Heart left ventricle (tissue), 16 donors: ENCODE results near the gene OR6A2. TPM values are rescaled to one million over a fixed set of nuclear protein-coding genes. Genes with fewer than 3 reads are reported as not detected.
"Not testable (repeated sequence)": the region's sequence is repeated elsewhere in the genome, so short reads cannot be mapped to it uniquely, and the experiment has no call there.

Experiments
- ATAC-seq, 4 donors: fragments of 200-7000 bp; cut with Tn5 transposase; one replicate each; pipeline ENCODE4 v1.9.1; 2020 to 2022; ENCODE audit warnings: moderate library complexity in 4 of 4, mild to moderate bottlenecking in 3 of 4, moderate number of reproducible peaks in 1 of 4
- DNase-seq, 5 donors: peaks; one replicate each; pipeline ENCODE4 v3.0.0-alpha.2; 2020
- H3K27ac ChIP-seq, 12 donors: fragments of 200-600 bp; sonication (generic) in 4 of 12; one replicate each; pipeline versions ENCODE4 v1.5.0 to v1.8.0; 2016 to 2022; ENCODE audit warnings: mild to moderate bottlenecking in 2 of 12
- H3K27me3 ChIP-seq, 9 donors: fragments of 200-600 bp; sonication (generic) in 2 of 9; one replicate each; pipeline versions ENCODE4 v1.5.1 to v1.8.0; 2016 to 2022; ENCODE audit warnings: mild to moderate bottlenecking in 3 of 9
- H3K36me3 ChIP-seq, 9 donors: fragments of 200-600 bp; sonication (generic) in 2 of 9; one replicate each; pipeline versions ENCODE4 v1.5.0 to v1.8.0; 2018 to 2022; ENCODE audit warnings: mild to moderate bottlenecking in 2 of 9
- H3K4me1 ChIP-seq, 12 donors: fragments of 200-600 bp; sonication (generic) in 4 of 12; one replicate each; pipeline versions ENCODE4 v1.5.0 to v1.8.0; 2016 to 2022; ENCODE audit warnings: mild to moderate bottlenecking in 3 of 12
- H3K4me3 ChIP-seq, 12 donors: fragments of 200-600 bp; sonication (generic) in 4 of 12; one replicate each; pipeline versions ENCODE4 v1.5.0 to v1.8.0; 2017 to 2022; ENCODE audit warnings: mild to moderate bottlenecking in 9 of 12, moderate library complexity in 4 of 12
- H3K9me3 ChIP-seq, 12 donors: fragments of 200-600 bp; sonication (generic) in 4 of 12; one replicate each; pipeline versions ENCODE4 v1.5.0 to v1.8.0; 2016 to 2022; ENCODE audit warnings: mild to moderate bottlenecking in 1 of 12
- POLR2A ChIP-seq, 2 donors: fragments of 450-650 bp; IDR thresholded peaks; one replicate each; pipeline ENCODE4 v1.6.1; 2017; ENCODE audit warnings: antibody characterized with exemption in 2 of 2, mild to moderate bottlenecking in 2 of 2, moderate library complexity in 2 of 2
- WGBS, 4 donors: extraction: QIAGEN DNeasy Blood & Tissue Kit in 2 of 4; methylation state at CpG; one replicate each; pipeline versions ENCODE4 v1.1.5 to v1.1.7; 2013 to 2018; 5-methylcytosine and 5-hydroxymethylcytosine counted together
- intact Hi-C, 10 donors: fragments of 100-400 bp; cut with DNase I; formaldehyde crosslinking; loops; one replicate each; pipeline versions ENCODE4 v1.11.1 to v1.14.2; 2022
- polyA plus RNA-seq, 2 donors: library from polyadenylated mRNA; stranded (reverse); fragments of 200-250 nt; gene quantifications; one replicate each; pipeline ENCODE4 v1.2.3, GENCODE V29; 2013
- total RNA-seq, 9 donors: library from RNA; depleted of rRNA in 2 of 9; stranded (reverse); fragments of >200 nt in 2 of 9; fragmentation: NEBNext Ultra II Directional in 3 of 9; extraction: Animal tissue kit (Norgen Biotek cat#: 25700) in 3 of 9; gene quantifications; one replicate each; pipeline versions ENCODE4 v1.1.0 to v1.2.4, GENCODE V29; 2016 to 2023
- TF ChIP-seq, protein P1 (sequence below), 12 donors: fragments of 200-600 bp; sonication (generic) in 4 of 12; IDR thresholded peaks; one replicate each; pipeline versions ENCODE4 v1.5.0 to v1.8.0; 2018 to 2022; ENCODE audit warnings: antibody characterized with exemption in 12 of 12, mild to moderate bottlenecking in 5 of 12
- donor health status: ischemic (EF 13 %, LVEDD 7.1; RV severe dilation, severe dysfunction).
- donor health status: healthy with polysubstance abuse.
- donor health status: DM: no; HTN: yes; CAD: no.
- donor health status: DM: no; HTN: no; CAD: no.
- donor health status: ischemic (EF 25% LVEDD 6.9; RV normal size, moderate dysfunction).
- donor health status: ischemic (EF 25% LVEDD 5.7; RV mildly dilated, moderate dysfunction).
- donor health status: healthy.
- donor health status: DM: yes; HTN: yes; CAD: no.
- donor health status: ischemic (EF 35%, LVEDD 5.7; RV mildly dilated, moderate dysfunction).
- donor health status: nonischemic (EF 11% LVEDD 7.7; RV severe dilation, severe dysfunction).
- donor health status: DM: yes; HTN: yes; CAD: no.
- donor health status: PGD.
- donor health status: ischemic (EF 29% LVEDD 5.4; RV normal size, mild dysfunction).
- donor health status: nonischemic (EF 23%, LVEDD 6.1; RV moderate dilation, normal function).

The OR6A2 gene
- total and polyA plus RNA-seq, 11 donors = 0.29 TPM; not detected in 10

DNA sequence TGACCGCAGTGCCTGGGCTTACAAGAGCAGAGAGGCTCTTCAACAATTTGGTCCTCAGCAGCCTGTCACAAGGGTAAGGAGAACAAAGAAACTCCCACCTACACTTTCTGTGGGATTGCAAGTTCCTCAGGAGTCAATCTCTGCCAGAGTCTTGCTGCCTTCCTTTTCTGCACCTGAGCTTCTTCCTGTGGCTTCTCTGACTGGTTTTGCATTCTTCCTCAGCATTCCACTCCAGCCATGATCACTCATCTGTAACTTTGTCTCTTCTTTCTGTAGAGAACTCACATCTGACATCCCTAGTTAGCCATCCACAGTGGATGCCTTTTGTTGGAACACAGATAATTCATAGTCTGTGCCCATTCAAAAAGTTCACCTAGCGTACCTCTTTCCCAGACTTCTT, 14.2 kb upstream of the OR6A2 start:
- Histone ChIP-seq H3K36me3 (no peaks in the 10 kb centered on the region), H3K27ac (no peak overlapping the region), H3K4me1 (no peaks in the 10 kb centered on the region), H3K4me3 (no peak overlapping the region), H3K27me3 (peaks cover 0 to 12% (median 0%) of the 10 kb centered on the region in 9 donors), H3K9me3 (no peaks in the 10 kb centered on the region)
- DNase-seq (no peak), ATAC-seq (no peak)
- TF ChIP-seq, protein P1, sequence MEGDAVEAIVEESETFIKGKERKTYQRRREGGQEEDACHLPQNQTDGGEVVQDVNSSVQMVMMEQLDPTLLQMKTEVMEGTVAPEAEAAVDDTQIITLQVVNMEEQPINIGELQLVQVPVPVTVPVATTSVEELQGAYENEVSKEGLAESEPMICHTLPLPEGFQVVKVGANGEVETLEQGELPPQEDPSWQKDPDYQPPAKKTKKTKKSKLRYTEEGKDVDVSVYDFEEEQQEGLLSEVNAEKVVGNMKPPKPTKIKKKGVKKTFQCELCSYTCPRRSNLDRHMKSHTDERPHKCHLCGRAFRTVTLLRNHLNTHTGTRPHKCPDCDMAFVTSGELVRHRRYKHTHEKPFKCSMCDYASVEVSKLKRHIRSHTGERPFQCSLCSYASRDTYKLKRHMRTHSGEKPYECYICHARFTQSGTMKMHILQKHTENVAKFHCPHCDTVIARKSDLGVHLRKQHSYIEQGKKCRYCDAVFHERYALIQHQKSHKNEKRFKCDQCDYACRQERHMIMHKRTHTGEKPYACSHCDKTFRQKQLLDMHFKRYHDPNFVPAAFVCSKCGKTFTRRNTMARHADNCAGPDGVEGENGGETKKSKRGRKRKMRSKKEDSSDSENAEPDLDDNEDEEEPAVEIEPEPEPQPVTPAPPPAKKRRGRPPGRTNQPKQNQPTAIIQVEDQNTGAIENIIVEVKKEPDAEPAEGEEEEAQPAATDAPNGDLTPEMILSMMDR (IDR thresholded peaks at IDR 0.05) = no peak
- no peak for TF ChIP-seq POLR2A (IDR thresholded peaks at IDR 0.05)
- intact Hi-C loops = no loop called here
- WGBS, 4 donors = 56 to 80% (median 64%) methylated on average over 2 of the region's 2 CpGs

DNA sequence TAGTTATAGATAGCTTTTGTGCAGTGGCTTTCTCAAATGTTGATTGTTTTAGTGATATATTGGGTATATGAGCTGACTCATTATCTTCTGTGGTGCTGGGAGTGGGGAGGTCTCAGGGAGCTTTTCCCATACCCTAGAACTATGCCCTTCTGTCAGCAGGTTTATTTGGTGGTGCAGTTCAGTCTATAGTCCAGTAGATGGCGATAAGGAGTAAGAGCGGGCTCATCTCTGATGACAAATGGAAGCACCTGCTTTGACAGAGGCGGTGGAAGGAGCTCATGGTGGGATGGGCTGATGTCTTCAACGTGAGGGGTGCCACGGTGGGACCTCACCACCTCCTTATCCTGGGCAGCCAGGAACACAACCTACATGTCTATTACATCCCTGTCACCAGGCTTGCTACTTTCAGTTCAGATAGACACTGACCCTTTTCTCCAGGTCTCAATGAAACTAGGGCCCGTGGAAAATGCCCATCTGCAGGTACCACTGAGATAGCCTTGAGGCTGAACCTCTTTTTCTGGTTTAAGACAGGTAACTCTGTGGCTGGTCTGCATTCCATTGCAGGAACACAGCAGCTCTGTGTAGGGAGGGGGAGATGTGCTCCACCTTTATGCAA, 13.0 kb upstream of the OR6A2 start:
- Histone ChIP-seq H3K36me3 (no peaks in the 10 kb centered on the region), H3K4me1 (no peaks in the 10 kb centered on the region), H3K27ac (no peak overlapping the region), H3K27me3 (peaks cover 0 to 12% (median 0%) of the 10 kb centered on the region in 9 donors), H3K4me3 (no peak overlapping the region), H3K9me3 (no peaks in the 10 kb centered on the region)
- TF ChIP-seq, protein P1 (IDR thresholded peaks at IDR 0.05) = peak; percentile 54 to 93 (median 82)
- TF ChIP-seq POLR2A (IDR thresholded peaks at IDR 0.05) = no peak
- peak in 3 of 4 donors; percentile 45 to 62 (median 47) for ATAC-seq
- intact Hi-C loops = no loop called here
- no peak for DNase-seq
- WGBS, 4 donors = 3 to 22% (median 19%) methylated on average over 5 to 6 of the region's 6 CpGs

DNA sequence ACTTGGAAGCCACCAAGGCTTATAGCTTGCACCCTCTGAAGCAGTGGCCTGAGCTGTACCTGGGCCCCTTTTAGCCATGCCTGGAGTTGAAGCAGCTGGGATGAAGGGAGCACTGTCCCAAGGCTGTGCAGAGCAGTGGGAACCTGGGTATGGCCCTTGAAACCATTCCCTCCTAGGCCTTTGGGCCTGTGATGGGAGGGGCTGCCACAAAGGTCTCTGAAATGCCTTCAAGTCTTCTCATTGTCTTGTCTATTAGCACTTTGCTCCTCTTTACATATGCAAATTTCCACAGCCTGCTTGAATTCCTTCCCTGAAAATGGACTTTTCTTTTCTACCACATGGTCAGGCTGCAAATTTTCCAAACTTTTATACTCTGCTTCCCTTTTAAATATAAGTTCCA, 1.6 kb upstream of the OR6A2 start:
- intact Hi-C loops, H3K36me3 ChIP-seq, H3K4me1 ChIP-seq, H3K27me3 ChIP-seq, H3K27ac ChIP-seq, DNase-seq, ATAC-seq, H3K9me3 ChIP-seq, H3K4me3 ChIP-seq: not testable (repeated sequence)

DNA sequence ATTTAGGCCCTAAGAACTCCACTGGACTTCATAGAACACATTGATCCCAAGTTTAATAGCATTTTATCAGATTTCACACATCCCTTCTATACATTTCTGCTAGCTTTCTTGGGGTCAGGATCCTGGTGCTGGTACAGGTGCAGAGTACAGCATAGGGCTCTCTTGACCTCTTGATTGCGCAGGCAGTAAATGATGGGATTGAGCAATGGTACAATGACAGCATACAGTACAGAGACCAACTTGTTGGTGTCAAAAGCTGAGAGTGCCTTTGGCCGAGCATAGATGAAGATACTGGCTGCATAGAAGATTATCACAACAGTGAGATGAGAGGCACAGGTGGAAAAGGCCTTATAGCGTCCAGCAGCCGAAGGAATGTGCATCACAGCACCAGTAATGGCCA, 4.8 kb downstream of the OR6A2 start:
- TF ChIP-seq, protein P1 (IDR thresholded peaks at IDR 0.05) = no peak
- TF ChIP-seq POLR2A (IDR thresholded peaks at IDR 0.05) = no peak
- no peaks in the 10 kb centered on the region for H3K9me3 ChIP-seq
- H3K4me3 ChIP-seq = no peak overlapping the region
- intact Hi-C loops = no loop called here
- no peaks in the 10 kb centered on the region for H3K36me3 ChIP-seq
- no peaks in the 10 kb centered on the region for H3K4me1 ChIP-seq
- H3K27me3 ChIP-seq = no peaks in the 10 kb centered on the region
- no peak overlapping the region for H3K27ac ChIP-seq
- DNase-seq (no peak), ATAC-seq (no peak)
- 86 to 89% (median 88%) methylated on average over 4 of the region's 4 CpGs for WGBS, 4 donors

DNA sequence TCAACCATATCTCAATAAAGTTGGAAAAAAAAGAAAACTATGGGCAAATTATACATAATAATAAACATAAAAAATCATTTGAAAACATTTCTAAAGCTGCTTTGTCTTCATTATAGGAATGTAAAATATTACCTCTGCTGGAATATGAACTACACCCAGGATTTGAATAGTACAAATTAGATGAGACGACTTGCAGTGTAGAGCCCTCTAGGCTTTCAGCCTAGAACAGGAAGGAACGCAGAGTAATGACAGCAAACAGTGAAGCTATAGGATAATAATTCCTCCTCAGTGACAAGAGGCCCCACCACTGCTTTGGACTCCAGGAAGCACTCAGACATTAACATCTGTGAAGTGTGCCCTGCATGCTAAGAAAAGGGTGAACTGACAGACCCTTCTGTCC, 8.9 kb downstream of the OR6A2 start:
- no peaks in the 10 kb centered on the region for H3K9me3 ChIP-seq
- intact Hi-C loops = no loop called here
- TF ChIP-seq, protein P1 (IDR thresholded peaks at IDR 0.05) = no peak
- TF ChIP-seq POLR2A (IDR thresholded peaks at IDR 0.05) = no peak
- H3K4me3 ChIP-seq = no peak overlapping the region
- ATAC-seq = no peak
- no peaks in the 10 kb centered on the region for H3K4me1 ChIP-seq
- no peaks in the 10 kb centered on the region for H3K36me3 ChIP-seq
- no peaks in the 10 kb centered on the region for H3K27me3 ChIP-seq
- no peak overlapping the region for H3K27ac ChIP-seq
- 70 to 77% (median 71%) methylated on average over 2 of the region's 2 CpGs for WGBS, 4 donors
- DNase-seq = no peak
